Measurements from ENCODE around the gene RAMP3.
"Not testable (repeated sequence)": the region's sequence is repeated elsewhere in the genome, so short reads cannot be mapped to it uniquely, and the experiment has no call there.

DNA sequence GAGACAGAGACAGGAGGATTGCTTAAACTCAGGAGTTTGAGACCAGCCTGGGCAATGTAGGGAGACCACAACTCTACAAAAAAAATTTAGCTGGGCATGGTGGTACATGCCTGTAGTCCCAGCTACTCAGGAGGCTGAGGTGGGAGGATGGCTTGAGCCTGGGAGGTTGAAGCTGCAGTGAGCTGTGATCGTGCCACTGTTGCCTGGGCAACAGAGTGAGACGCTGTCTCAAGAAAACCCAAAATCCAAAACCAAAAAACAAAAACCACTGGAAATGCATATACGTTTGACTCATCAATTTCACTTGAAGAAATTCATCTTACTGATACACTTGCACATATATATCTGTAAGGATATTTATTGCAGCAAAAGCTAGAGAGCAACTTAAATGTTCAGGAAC is 52.3 kb downstream of the RAMP3 start:
- TF ChIP-seq, protein P1, sequence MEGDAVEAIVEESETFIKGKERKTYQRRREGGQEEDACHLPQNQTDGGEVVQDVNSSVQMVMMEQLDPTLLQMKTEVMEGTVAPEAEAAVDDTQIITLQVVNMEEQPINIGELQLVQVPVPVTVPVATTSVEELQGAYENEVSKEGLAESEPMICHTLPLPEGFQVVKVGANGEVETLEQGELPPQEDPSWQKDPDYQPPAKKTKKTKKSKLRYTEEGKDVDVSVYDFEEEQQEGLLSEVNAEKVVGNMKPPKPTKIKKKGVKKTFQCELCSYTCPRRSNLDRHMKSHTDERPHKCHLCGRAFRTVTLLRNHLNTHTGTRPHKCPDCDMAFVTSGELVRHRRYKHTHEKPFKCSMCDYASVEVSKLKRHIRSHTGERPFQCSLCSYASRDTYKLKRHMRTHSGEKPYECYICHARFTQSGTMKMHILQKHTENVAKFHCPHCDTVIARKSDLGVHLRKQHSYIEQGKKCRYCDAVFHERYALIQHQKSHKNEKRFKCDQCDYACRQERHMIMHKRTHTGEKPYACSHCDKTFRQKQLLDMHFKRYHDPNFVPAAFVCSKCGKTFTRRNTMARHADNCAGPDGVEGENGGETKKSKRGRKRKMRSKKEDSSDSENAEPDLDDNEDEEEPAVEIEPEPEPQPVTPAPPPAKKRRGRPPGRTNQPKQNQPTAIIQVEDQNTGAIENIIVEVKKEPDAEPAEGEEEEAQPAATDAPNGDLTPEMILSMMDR (conservative IDR thresholded peaks at IDR 0.05) = not testable (repeated sequence)
- not testable (repeated sequence) for TF ChIP-seq EZH2 (IDR thresholded peaks at IDR 0.05; ENCODE audit: low read depth)
